NCI-H82 (cell line): ENCODE measurements around the gene ADAMTSL1.

Source experiments
- DNase-seq: peaks from one replicate; lab custom pipeline; 2025; lab: John Stamatoyannopoulos, UW

ADAMTSL1 gene

GRCh38 chr9:18698992-18699391 lies 225.0 kb downstream of the ADAMTSL1 start:
- no peak for DNase-seq

- DNase-seq: no peak
Measured at GRCh38 chr9:18699764-18700163, 225.8 kb downstream of the ADAMTSL1 start.

GRCh38 chr9:18700714-18701113 lies 226.8 kb downstream of the ADAMTSL1 start:
- no peak for DNase-seq

- no peak for DNase-seq
Measured at GRCh38 chr9:18703151-18703900, 229.4 kb downstream of the ADAMTSL1 start.

- DNase-seq: no peak
Measured at GRCh38 chr9:18703901-18704379, 230.0 kb downstream of the ADAMTSL1 start.

- DNase-seq: no peak
Measured at GRCh38 chr9:18705796-18706392, 231.9 kb downstream of the ADAMTSL1 start.

- DNase-seq: no peak
Measured at GRCh38 chr9:18706648-18707047, 232.7 kb downstream of the ADAMTSL1 start.

GRCh38 chr9:18707061-18707461 lies 233.1 kb downstream of the ADAMTSL1 start:
- DNase-seq: no peak

- no peak for DNase-seq
Measured at GRCh38 chr9:18707489-18708205, 233.7 kb downstream of the ADAMTSL1 start.

GRCh38 chr9:18708429-18708828 lies 234.5 kb downstream of the ADAMTSL1 start:
- no peak for DNase-seq

GRCh38 chr9:18710065-18710464 lies 236.1 kb downstream of the ADAMTSL1 start:
- no peak for DNase-seq

GRCh38 chr9:18717759-18718158 lies 243.8 kb downstream of the ADAMTSL1 start:
- no peak for DNase-seq

GRCh38 chr9:18718393-18718792 lies 244.4 kb downstream of the ADAMTSL1 start:
- no peak for DNase-seq

GRCh38 chr9:18718932-18719331 lies 245.0 kb downstream of the ADAMTSL1 start:
- DNase-seq: no peak

- DNase-seq: no peak
Measured at GRCh38 chr9:18720691-18721090, 246.7 kb downstream of the ADAMTSL1 start.

GRCh38 chr9:18721267-18721994 lies 247.5 kb downstream of the ADAMTSL1 start:
- DNase-seq: peak; percentile 47

GRCh38 chr9:18721995-18722310 lies 248.0 kb downstream of the ADAMTSL1 start:
- no peak for DNase-seq

- no peak for DNase-seq
Measured at GRCh38 chr9:18722882-18723281, 248.9 kb downstream of the ADAMTSL1 start.

- no peak for DNase-seq
Measured at GRCh38 chr9:18723366-18723765, 249.4 kb downstream of the ADAMTSL1 start.

- no peak for DNase-seq
Measured at GRCh38 chr9:18726546-18726945, 252.6 kb downstream of the ADAMTSL1 start.

GRCh38 chr9:18727904-18728303 lies 254.0 kb downstream of the ADAMTSL1 start:
- DNase-seq: no peak

GRCh38 chr9:18728642-18729041 lies 254.7 kb downstream of the ADAMTSL1 start:
- no peak for DNase-seq
